SK-N-SH (cell line): ENCODE data around the gene NPHP1.

ENCODE experiments used
- CTCF ChIP-seq: fragments of 200-600 bp; sonication (generic); IDR thresholded peaks from 2 replicates; pipeline ENCODE4 v1.6.1; 2017; ENCODE audit warnings: antibody characterized with exemption, mild to moderate bottlenecking, moderate library complexity
- ELF1 ChIP-seq: IDR thresholded peaks from 2 replicates; pipeline ENCODE4 v1.4.0; 2012
- EP300 ChIP-seq, 2 experiments: IDR thresholded peaks; 2 replicates each; pipeline versions ENCODE4 v1.4.0 to v1.6.1; 2012; ENCODE audit warnings: borderline replicate concordance in 1 of 2, low read depth in 1 of 2, low read length in 1 of 2
- EZH2phosphoT487 ChIP-seq: fragments of 200-600 bp; sonication (generic); IDR thresholded peaks from 2 replicates; pipeline ENCODE4 v1.6.1; 2017; ENCODE audit warnings: low read depth, mixed run types, mild to moderate bottlenecking, antibody characterized with exemption, moderate library complexity, borderline replicate concordance
- POLR2AphosphoS5 ChIP-seq: IDR thresholded peaks from 2 replicates; pipeline ENCODE4 v1.6.1; 2012; ENCODE audit warnings: low read depth, low read length
- REST ChIP-seq: IDR thresholded peaks from 2 replicates; pipeline ENCODE4 v1.6.1; 2012; ENCODE audit warnings: mild to moderate bottlenecking, low read depth, low read length, moderate library complexity
- RFX5 ChIP-seq: IDR thresholded peaks from 2 replicates; pipeline ENCODE4 v1.6.1; 2012; ENCODE audit warnings: mild to moderate bottlenecking, improper control_type of control experiment, low read length
- SIN3A ChIP-seq: IDR thresholded peaks from 2 replicates; pipeline ENCODE4 v1.6.1; 2012; ENCODE audit warnings: low read depth, mild to moderate bottlenecking, low read length, moderate library complexity, borderline replicate concordance
- SMC3 ChIP-seq: IDR thresholded peaks from 2 replicates; pipeline ENCODE4 v1.6.1; 2012; ENCODE audit warnings: low read depth, low read length, improper control_type of control experiment
- USF1 ChIP-seq: IDR thresholded peaks from 2 replicates; pipeline ENCODE4 v1.4.0; 2012; ENCODE audit warnings: low read depth, borderline replicate concordance
- USF2 ChIP-seq: fragments of 150-350 bp; IDR thresholded peaks from 2 replicates; pipeline ENCODE4 v1.6.1; 2017; ENCODE audit warnings: antibody characterized with exemption, low read length, low read depth, borderline replicate concordance

GRCh38 chr2:110172506-110172905 lies 32.3 kb downstream of the NPHP1 start:
- TF ChIP-seq CTCF (no peak), SIN3A (no peak), EP300 (IDR thresholded peaks at IDR 0.05; ENCODE audit: borderline replicate concordance in 1 of 2, low read depth in 1 of 2, low read length in 1 of 2) (no peak), USF1 (no peak), EZH2phosphoT487 (no peak), REST (no peak), SMC3 (no peak), POLR2AphosphoS5 (no peak), USF2 (no peak), ELF1 (no peak), RFX5 (no peak)
